GM19324 (cell line): ENCODE results near the gene GET4.

Experiments used
- ATAC-seq: cut with Tn5 transposase; IDR thresholded peaks from one replicate; pipeline ENCODE4 v1.9.1; 2021; ENCODE audit warnings: mild to moderate bottlenecking, moderate library complexity; ENCODE audit not compliant: unreplicated experiment, low FRiP score

The GET4 gene

GRCh38 chr7:876077-876971, at the start of gene GET4:
Gene GET4, plus strand, starts transcription at chr7:876554. Its CDS starts 92 bp downstream, at chr7:876646.
- peak; percentile 86 for ATAC-seq

GRCh38 chr7:828793-829561, 47.4 kb upstream of the GET4 start:
- ATAC-seq: no peak

- no peak for ATAC-seq
Observed at GRCh38 chr7:830069-830468, 46.3 kb upstream of the GET4 start.

- ATAC-seq: peak; percentile 56
Observed at GRCh38 chr7:831596-832166, 44.7 kb upstream of the GET4 start.

- peak; percentile 37 for ATAC-seq
Observed at GRCh38 chr7:832167-832967, 44.0 kb upstream of the GET4 start, which contains the start of gene SUN1. Gene SUN1, plus strand, starts transcription at chr7:832476. Its CDS starts 49 bp downstream, at chr7:832525.

- ATAC-seq: no peak
Observed at GRCh38 chr7:832968-833424, 43.4 kb upstream of the GET4 start.

GRCh38 chr7:833601-834258, 42.6 kb upstream of the GET4 start:
- ATAC-seq: no peak

- no peak for ATAC-seq
Observed at GRCh38 chr7:834277-834676, 42.1 kb upstream of the GET4 start.

- ATAC-seq: no peak
Observed at GRCh38 chr7:835021-835420, 41.3 kb upstream of the GET4 start.

- no peak for ATAC-seq
Observed at GRCh38 chr7:835485-836401, 40.6 kb upstream of the GET4 start.

GRCh38 chr7:836429-836828, 39.9 kb upstream of the GET4 start:
- ATAC-seq: no peak

GRCh38 chr7:837001-837400, 39.4 kb upstream of the GET4 start:
- ATAC-seq: no peak

- ATAC-seq: no peak
Observed at GRCh38 chr7:840001-840600, 36.3 kb upstream of the GET4 start.

- ATAC-seq: no peak
Observed at GRCh38 chr7:841943-842342, 34.4 kb upstream of the GET4 start.

- no peak for ATAC-seq
Observed at GRCh38 chr7:842431-843031, 33.8 kb upstream of the GET4 start.

GRCh38 chr7:843230-843629, 33.1 kb upstream of the GET4 start:
- no peak for ATAC-seq

- no peak for ATAC-seq
Observed at GRCh38 chr7:844043-844442, 32.3 kb upstream of the GET4 start.

- ATAC-seq: no peak
Observed at GRCh38 chr7:844514-844913, 31.8 kb upstream of the GET4 start.
